Right lobe of liver (tissue), 6 donors: Measurements from ENCODE around the gene DDX11. TPM values are rescaled to one million over a fixed set of nuclear protein-coding genes. Genes with fewer than 3 reads are reported as not detected.
"Not testable (repeated sequence)": the region's sequence is repeated elsewhere in the genome, so short reads cannot be mapped to it uniquely, and the experiment has no call there.

Source experiments
- ATAC-seq, 4 donors: fragments of 200-7000 bp; cut with Tn5 transposase; one replicate each; pipeline ENCODE4 v1.9.1; 2020; ENCODE audit warnings: mild to moderate bottlenecking in 4 of 4, moderate library complexity in 4 of 4
- DNase-seq, 3 donors: peaks; one replicate each; pipeline ENCODE4 v3.0.0-alpha.2; 2020
- H3K27ac ChIP-seq, 3 donors: fragments of 200-600 bp; one replicate each; pipeline ENCODE4 v1.8.0; 2022
- H3K27me3 ChIP-seq, 2 donors: fragments of 200-600 bp; one replicate each; pipeline ENCODE4 v1.8.0; 2022
- H3K36me3 ChIP-seq, 4 donors: fragments of 200-600 bp; sonication (generic) in 1 of 4; one replicate each; pipeline versions ENCODE4 v1.5.1 to v1.8.0; 2017 to 2022; ENCODE audit warnings: control low read depth in 1 of 4
- H3K4me1 ChIP-seq, 4 donors: fragments of 200-600 bp; sonication (generic) in 1 of 4; one replicate each; pipeline versions ENCODE4 v1.5.1 to v1.8.0; 2017 to 2022; ENCODE audit warnings: control low read depth in 1 of 4
- H3K4me3 ChIP-seq, 3 donors: fragments of 200-600 bp; one replicate each; pipeline ENCODE4 v1.8.0; 2022
- H3K9me3 ChIP-seq, 4 donors: fragments of 200-600 bp; sonication (generic) in 1 of 4; one replicate each; pipeline versions ENCODE4 v1.5.1 to v1.8.0; 2017 to 2022; ENCODE audit warnings: control low read depth in 1 of 4
- POLR2A ChIP-seq: fragments of 450-650 bp; IDR thresholded peaks from one replicate; pipeline ENCODE4 v1.6.1; 2017; ENCODE audit warnings: antibody characterized with exemption, mild to moderate bottlenecking
- WGBS: methylation state at CpG from one replicate; pipeline ENCODE4 v1.1.6; 2018; ENCODE audit warnings: low coverage, low lambda C conversion rate; ENCODE audit not compliant: insufficient coverage; ENCODE audit errors: missing lambda C conversion rate; 5-methylcytosine and 5-hydroxymethylcytosine counted together
- intact Hi-C, 2 donors: fragments of 100-400 bp; cut with DNase I; formaldehyde crosslinking; loops; one replicate each; pipeline versions ENCODE4 v1.11.2 to v1.14.1; 2022
- long read RNA-seq: library from polyadenylated mRNA; unstranded; transcript quantifications from one replicate; pipeline ENCODE4 v2.0.0, GENCODE V29; 2019
- total RNA-seq, 6 experiments: library from RNA; depleted of rRNA in 2 of 6; stranded (reverse); fragments of >200 nt in 2 of 6; fragmentation: NEBNext Ultra II Directional in 3 of 6; extraction: Animal tissue kit (Norgen Biotek cat#: 25700) in 3 of 6; gene quantifications; one replicate each; pipeline versions ENCODE4 v1.1.0 to v1.2.4, GENCODE V29; 2016 to 2023
- TF ChIP-seq, protein P1 (sequence below), 4 donors: fragments of 200-600 bp in 3 of 4; fragments of 450-650 bp in 1 of 4; IDR thresholded peaks; one replicate each; pipeline versions ENCODE4 v1.5.1 to v1.8.0; 2016 to 2022; ENCODE audit warnings: antibody characterized with exemption in 4 of 4, mild to moderate bottlenecking in 2 of 4
- donor health status: DM: no; HTN: yes; CAD: no.
- donor health status: DM: no; HTN: no; CAD: no.
- donor health status: DM: no; HTN: no; CAD: no.
- donor health status: DM: no; HTN: yes; CAD: no.
- donor health status: DM: no; HTN: yes; CAD: no.

DDX11 gene
- 10 to 100 TPM in 4 of 6 experiments, 1 to 10 TPM in 2; 5.0 to 19.2 (median 13.5) TPM for total RNA-seq
- long read RNA-seq, partial matches to known transcripts, result 1 of 1 reads
- long read RNA-seq, other reads (novel, unspliced or antisense), result 0 of 1 reads

DNA sequence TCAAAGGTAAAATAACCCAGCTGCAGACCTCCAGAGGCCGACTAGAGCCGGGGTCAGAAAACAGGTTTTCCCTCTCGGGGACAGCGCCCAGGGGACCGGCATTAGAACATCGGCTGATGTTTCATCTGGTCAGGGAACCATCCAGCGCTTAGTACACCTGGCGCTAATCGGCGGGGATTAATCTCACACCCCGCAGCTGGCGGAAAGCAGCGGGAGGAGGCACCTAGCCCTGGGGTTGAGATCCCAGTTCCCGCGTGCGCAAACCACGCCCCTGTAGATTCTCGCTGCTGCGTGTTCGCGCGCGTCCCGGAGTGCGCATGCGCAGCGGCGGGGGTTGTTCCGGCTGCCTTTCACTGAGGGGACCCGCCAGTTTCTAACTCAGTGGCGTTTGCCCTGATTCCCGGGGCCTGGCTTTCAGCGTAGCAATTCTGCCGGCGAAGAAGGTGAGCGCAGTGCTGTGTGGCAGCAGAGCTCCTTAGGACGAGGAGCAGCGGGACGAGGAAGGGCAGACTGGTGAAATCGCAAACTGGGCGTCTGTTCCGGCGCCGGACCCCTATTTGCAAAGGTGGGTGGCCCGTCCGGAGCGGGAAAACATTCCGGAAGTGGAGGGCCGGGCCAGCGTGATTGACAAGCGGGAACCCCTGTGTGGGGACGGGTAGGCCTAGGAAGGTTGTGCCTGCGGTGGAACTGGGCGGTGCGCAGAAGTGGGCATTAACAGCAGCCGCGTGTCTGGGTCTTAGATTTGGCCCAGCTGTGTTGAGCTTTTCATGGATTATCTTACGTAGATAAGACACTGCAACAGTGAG lies at the start of gene DDX11:
Gene DDX11, plus strand, starts transcription at position 334 of the 806 bp plus-strand sequence. CDS start 4,534 bp downstream, outside the sequence.
- Histone ChIP-seq H3K4me3 (peak within 1 kb of the TSS; percentile 63 to 85 (median 67)), H3K27ac (peak within 1 kb of the TSS in 2 of 3 donors; percentile 42 to 78)
- H3K36me3 ChIP-seq, intact Hi-C loops, H3K9me3 ChIP-seq, H3K27me3 ChIP-seq, H3K4me1 ChIP-seq: not testable (repeated sequence)
- peak; percentile 25 for TF ChIP-seq POLR2A
- DNase-seq (peak; percentile 91 to 96 (median 95)), ATAC-seq (peak; percentile 96 to 98 (median 97))
- 0% methylated on average over 33 of the region's 58 CpGs for WGBS

GRCh38 chr12:31026202-31026601 lies 47.5 kb upstream of the DDX11 start:
- H3K9me3 ChIP-seq, result no peaks in the 10 kb centered on the region
- no peak for DNase-seq
- WGBS, result 88% methylated on average over 3 of the region's 7 CpGs
- TF ChIP-seq, protein P1, sequence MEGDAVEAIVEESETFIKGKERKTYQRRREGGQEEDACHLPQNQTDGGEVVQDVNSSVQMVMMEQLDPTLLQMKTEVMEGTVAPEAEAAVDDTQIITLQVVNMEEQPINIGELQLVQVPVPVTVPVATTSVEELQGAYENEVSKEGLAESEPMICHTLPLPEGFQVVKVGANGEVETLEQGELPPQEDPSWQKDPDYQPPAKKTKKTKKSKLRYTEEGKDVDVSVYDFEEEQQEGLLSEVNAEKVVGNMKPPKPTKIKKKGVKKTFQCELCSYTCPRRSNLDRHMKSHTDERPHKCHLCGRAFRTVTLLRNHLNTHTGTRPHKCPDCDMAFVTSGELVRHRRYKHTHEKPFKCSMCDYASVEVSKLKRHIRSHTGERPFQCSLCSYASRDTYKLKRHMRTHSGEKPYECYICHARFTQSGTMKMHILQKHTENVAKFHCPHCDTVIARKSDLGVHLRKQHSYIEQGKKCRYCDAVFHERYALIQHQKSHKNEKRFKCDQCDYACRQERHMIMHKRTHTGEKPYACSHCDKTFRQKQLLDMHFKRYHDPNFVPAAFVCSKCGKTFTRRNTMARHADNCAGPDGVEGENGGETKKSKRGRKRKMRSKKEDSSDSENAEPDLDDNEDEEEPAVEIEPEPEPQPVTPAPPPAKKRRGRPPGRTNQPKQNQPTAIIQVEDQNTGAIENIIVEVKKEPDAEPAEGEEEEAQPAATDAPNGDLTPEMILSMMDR (IDR thresholded peaks at IDR 0.05), result no peak
- no peak for TF ChIP-seq POLR2A
- H3K4me3 ChIP-seq, result no peak overlapping the region
- no peak for ATAC-seq
- no peak overlapping the region for H3K27ac ChIP-seq
- no peaks in the 10 kb centered on the region for H3K27me3 ChIP-seq
- no peaks in the 10 kb centered on the region for H3K36me3 ChIP-seq
- no peaks in the 10 kb centered on the region for H3K4me1 ChIP-seq
- intact Hi-C loops, result no loop called here

GRCh38 chr12:31027006-31027405 lies 46.7 kb upstream of the DDX11 start:
- H3K27ac ChIP-seq, ATAC-seq, H3K36me3 ChIP-seq, H3K9me3 ChIP-seq, DNase-seq, H3K4me1 ChIP-seq, H3K4me3 ChIP-seq, H3K27me3 ChIP-seq, intact Hi-C loops: not testable (repeated sequence)
- WGBS, result 80% methylated on average over 5 of the region's 5 CpGs

DNA sequence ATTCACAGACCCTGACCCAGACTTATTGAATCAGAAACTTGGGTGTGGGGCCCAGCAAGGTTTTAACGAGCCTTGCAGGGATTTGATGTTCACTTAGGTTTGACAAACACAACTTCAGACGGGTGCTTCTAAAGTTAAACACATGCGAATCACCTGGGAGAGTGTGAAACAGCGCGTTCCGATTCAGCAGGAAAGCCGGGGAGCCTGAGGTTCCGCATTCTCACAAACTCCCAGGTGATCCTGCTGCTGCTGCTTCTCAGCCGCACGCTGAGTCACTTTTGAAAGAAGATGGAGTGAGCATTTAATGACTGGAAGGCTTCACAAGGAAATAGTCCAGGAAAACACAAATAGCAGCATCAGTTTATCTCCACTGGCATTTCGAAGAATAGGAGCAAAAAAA lies 44.2 kb upstream of the DDX11 start:
- Histone ChIP-seq H3K4me3 (no peak overlapping the region), H3K27me3 (no peaks in the 10 kb centered on the region), H3K27ac (no peak overlapping the region), H3K36me3 (no peaks in the 10 kb centered on the region), H3K9me3 (no peaks in the 10 kb centered on the region), H3K4me1 (no peaks in the 10 kb centered on the region)
- ATAC-seq, result no peak
- no peak for DNase-seq
- TF ChIP-seq, protein P1 (IDR thresholded peaks at IDR 0.05), result no peak
- no peak for TF ChIP-seq POLR2A
- intact Hi-C loops, result no loop called here
- 86% methylated on average over 11 of the region's 11 CpGs for WGBS

DNA sequence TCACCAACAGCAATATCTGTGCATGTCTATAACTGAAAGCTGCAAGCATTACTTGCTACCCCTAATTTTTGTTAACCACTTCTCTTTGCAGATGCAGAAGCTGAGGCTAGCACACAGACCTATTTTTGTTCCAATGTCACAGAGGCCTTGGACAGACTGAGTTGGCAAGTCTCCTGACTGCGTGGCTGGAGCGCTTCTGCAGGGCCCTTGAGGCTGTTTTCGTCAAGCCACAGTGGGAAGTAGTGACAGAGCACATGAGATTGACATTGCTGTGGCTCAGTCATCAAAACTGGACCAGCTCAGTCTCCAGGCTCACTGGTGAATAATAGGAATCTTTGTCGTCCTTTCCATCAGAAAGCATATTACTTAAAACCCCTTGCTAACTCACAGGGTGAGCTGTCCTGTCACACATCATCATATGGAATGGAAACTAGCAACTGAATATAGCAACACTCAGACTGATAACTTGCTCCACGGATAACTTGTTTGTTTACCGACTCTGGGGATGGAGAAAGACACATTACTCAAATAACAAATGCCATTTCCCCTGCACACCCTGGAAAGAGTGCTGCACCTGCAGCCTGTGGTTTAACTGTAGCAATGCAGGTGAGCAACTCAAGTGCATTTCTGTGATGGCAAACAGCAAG lies 43.6 kb upstream of the DDX11 start:
- no peak for ATAC-seq
- Histone ChIP-seq H3K4me3 (no peak overlapping the region), H3K27me3 (no peaks in the 10 kb centered on the region), H3K27ac (no peak overlapping the region), H3K9me3 (no peaks in the 10 kb centered on the region), H3K4me1 (no peaks in the 10 kb centered on the region), H3K36me3 (no peaks in the 10 kb centered on the region)
- intact Hi-C loops, result no loop called here
- TF ChIP-seq POLR2A, result no peak
- TF ChIP-seq, protein P1 (IDR thresholded peaks at IDR 0.05), result no peak
- no peak for DNase-seq
- 54% methylated on average over 4 of the region's 6 CpGs for WGBS
